ENCODE results near the gene ECD.

DNA sequence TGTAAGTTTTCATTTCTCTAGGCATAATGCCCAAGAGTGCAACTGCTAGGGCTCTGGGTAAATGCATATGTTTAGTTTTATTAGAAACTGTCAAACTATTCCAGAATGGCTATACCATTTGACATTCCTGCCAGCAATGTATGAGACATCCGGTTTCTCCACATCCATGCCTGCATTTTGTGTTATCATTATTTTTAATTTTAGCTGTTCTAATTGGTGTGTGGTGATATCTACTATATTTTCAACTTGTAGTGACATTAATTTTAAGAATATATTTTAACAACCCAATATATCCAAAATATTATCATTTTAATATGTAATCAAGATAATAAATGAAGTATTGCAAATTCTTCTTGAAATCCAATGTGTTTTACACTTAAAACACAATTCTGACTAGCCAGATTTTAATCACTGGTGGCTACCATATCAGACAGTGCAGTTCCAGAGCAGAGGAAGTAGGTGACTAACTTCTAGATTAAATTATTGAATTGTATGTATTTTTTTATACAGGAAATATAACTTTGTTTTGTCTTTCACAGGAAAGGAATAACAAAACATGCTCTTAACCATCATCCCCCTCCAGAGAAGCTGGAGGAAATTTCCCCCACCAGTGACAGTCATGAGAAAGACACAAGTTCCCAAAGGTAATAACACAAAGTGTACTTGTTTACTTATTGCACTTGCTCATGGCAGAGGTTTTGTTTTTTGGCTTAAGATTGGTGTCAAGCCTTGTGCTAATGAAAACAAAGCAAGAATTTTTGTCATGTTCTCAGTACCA is 6.5 kb upstream of the ECD start:
- TF ChIP-seq, protein P1, sequence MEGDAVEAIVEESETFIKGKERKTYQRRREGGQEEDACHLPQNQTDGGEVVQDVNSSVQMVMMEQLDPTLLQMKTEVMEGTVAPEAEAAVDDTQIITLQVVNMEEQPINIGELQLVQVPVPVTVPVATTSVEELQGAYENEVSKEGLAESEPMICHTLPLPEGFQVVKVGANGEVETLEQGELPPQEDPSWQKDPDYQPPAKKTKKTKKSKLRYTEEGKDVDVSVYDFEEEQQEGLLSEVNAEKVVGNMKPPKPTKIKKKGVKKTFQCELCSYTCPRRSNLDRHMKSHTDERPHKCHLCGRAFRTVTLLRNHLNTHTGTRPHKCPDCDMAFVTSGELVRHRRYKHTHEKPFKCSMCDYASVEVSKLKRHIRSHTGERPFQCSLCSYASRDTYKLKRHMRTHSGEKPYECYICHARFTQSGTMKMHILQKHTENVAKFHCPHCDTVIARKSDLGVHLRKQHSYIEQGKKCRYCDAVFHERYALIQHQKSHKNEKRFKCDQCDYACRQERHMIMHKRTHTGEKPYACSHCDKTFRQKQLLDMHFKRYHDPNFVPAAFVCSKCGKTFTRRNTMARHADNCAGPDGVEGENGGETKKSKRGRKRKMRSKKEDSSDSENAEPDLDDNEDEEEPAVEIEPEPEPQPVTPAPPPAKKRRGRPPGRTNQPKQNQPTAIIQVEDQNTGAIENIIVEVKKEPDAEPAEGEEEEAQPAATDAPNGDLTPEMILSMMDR (IDR thresholded peaks at IDR 0.05) = no peak
- TF ChIP-seq POLR2A (IDR thresholded peaks at IDR 0.05) = no peak
